GM13976 (cell line): ENCODE measurements around the gene RPS6KA3.
"Not testable (repeated sequence)": the region's sequence is repeated elsewhere in the genome, so short reads cannot be mapped to it uniquely, and the experiment has no call there.

Experiments
- DNase-seq: peaks from one replicate; pipeline ENCODE4 v3.0.0; 2012; ENCODE audit warnings: low spot score
- in situ Hi-C: fragments of 300-500 bp; cut with MboI; formaldehyde crosslinking; loops from one replicate; pipeline ENCODE4 v1.12.0; 2022; ENCODE audit warnings: low sequenced_read_pairs, mixed read lengths, inconsistent platforms; ENCODE audit not compliant: unreplicated experiment
- TF ChIP-seq, protein P1 (sequence below): IDR thresholded peaks from 2 replicates; pipeline ENCODE4 v1.5.1; 2012; ENCODE audit warnings: borderline replicate concordance, mild to moderate bottlenecking; ENCODE audit not compliant: insufficient read depth; ENCODE audit errors: extremely low read depth, missing control alignments, control extremely low read depth

The RPS6KA3 gene

DNA sequence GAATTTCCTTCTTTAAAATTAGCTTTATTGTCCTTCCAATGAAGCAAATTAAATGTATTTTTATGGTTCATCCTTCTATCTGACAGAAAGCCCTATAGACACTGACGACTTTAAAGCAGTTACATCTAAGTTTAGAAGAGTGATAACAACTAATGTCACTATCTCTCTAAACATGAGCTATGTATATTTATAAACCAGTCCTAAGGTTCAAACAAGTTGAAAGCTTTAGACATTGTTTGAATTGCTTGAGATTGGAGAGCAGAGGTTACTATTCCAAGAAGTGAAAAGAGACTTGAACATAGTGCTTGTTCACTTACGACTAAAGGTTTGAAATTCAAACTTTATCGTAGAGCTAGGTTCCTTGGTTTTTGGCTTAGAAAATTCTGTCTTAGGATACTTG, 94.8 kb downstream of the RPS6KA3 start:
- DNase-seq, result no peak
- TF ChIP-seq, protein P1, sequence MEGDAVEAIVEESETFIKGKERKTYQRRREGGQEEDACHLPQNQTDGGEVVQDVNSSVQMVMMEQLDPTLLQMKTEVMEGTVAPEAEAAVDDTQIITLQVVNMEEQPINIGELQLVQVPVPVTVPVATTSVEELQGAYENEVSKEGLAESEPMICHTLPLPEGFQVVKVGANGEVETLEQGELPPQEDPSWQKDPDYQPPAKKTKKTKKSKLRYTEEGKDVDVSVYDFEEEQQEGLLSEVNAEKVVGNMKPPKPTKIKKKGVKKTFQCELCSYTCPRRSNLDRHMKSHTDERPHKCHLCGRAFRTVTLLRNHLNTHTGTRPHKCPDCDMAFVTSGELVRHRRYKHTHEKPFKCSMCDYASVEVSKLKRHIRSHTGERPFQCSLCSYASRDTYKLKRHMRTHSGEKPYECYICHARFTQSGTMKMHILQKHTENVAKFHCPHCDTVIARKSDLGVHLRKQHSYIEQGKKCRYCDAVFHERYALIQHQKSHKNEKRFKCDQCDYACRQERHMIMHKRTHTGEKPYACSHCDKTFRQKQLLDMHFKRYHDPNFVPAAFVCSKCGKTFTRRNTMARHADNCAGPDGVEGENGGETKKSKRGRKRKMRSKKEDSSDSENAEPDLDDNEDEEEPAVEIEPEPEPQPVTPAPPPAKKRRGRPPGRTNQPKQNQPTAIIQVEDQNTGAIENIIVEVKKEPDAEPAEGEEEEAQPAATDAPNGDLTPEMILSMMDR, result no peak
- in situ Hi-C loops, result no loop called here

DNA sequence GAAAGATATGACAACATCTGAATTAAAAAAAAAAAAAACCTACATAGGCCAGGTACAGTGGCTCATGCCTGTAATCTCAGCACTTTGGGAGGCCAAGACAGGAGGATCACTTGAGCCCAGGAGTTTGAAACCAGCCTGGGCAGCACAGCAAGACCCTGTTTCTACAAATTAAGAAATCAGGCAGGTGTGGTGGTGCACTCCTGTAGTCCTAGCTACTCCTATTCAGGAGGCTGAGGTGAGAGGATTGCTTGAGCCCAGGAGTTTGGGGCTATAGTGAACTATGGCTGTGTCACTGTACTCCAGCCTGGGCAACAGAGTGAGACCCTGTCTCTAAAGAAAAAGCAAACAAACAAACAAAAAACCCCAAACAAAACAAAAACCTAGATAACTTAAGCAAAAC, 104.2 kb downstream of the RPS6KA3 start:
- in situ Hi-C loops, DNase-seq: not testable (repeated sequence)

DNA sequence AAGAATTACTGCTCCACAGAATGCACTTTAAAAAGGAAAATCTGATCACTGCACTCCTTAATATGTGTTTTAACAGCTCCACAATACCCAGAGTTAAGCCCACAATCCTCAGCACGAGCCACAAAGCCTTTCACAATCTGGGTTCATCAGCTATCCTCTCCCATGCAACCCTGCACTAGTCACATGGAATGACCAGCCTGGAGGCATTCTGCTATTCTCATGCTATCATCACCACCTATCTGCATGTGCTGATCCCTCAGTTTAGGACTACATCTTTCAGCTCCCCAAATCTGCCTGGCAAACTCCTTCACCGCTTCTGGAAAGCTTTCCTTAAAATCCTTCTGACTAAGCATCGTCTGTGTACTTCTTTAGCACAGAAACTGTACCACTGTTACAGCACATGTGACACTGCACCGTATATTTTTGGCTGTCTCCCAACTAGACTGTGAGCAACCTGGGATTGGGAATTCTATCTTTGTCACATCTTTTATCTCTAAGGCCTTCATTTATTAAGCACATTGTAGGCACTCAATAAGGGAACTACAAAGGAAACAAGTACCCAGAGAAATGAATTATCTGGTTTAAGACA, 106.8 kb downstream of the RPS6KA3 start:
- TF ChIP-seq, protein P1, result no peak
- in situ Hi-C loops, result no loop called here
- no peak for DNase-seq

DNA sequence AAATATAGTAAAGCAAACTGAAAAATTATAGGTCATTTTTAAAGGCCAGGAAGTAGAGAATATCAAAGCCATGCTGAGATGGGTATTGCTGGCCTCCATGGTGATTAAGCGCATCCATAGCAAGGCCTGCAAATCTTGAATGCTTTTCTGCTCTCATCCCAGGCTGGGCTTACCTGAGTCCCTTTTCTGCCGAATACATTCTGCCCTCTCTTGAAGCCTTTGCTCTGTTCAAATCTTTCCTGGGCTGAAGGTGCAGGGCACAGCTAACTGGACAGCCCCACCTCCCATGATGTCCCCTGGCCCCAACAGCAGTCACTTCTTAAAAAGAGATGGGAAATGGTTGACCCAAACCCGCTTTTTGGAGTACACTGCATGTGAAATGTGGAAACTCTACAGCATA, 115.0 kb downstream of the RPS6KA3 start:
- TF ChIP-seq, protein P1, result no peak
- in situ Hi-C loops, result no loop called here
- DNase-seq, result no peak

DNA sequence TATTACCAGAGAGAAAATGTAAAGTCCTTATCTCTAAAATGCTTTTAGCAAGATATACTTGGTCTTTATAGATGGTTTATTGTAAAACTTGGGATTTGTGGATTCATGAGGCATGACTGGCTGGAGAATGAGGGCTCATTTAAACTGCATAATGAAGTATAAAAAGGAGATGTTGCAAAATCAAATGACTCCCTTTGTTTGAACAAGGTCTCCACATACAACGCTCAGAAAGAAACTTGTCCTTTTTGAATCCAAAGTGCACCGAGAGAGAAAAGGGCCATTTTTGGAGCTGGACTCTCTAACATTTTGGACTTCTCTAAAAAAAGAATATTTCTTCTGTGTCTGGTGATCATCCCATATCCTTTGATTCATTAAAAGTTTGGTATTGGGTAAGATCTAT, 117.4 kb downstream of the RPS6KA3 start:
- in situ Hi-C loops, result no loop called here
- DNase-seq, result no peak
- TF ChIP-seq, protein P1, result no peak

DNA sequence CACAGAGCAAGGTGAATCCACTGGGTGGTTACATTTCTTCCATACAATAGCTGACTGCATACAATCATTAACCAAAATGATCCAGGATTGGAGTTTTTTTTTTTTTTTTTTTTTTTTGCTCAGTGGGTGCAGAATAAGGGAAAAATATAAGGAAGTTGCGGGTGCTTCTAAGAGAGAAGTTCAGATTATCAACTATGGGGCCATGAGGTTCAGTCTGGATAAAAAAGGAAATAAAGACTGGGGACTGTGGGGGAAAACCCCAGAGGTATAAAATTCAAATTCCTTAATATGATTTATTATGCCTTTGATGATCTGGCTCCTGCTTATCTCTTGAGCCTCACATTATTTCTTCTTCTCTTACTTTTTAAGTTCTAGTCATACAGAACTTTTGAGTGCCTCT, 119.1 kb downstream of the RPS6KA3 start:
- in situ Hi-C loops, result no loop called here
- TF ChIP-seq, protein P1, result no peak

DNA sequence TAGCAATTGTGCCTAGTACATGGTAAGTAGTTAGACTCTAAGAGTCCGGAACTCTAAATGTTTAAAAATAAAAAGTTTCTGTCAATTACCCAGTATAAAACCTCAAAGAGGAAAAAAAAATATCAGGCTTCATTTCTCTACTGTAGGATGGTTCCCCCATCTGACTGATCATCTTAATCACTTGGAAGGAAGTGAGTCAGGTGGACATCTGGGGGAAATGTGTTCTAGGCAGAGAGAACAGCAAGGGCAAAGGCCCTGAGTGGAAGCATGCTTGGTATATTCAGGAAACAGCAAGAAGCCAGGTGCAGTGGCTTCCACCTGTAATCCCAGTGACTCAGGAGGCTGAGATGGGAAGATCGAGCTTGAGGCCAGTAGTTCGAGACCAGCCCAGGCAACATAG, 122.2 kb downstream of the RPS6KA3 start:
- in situ Hi-C loops, result no loop called here
- DNase-seq, result no peak
- TF ChIP-seq, protein P1, result no peak

More for the DNA sequence above, 119.1 kb downstream of the RPS6KA3 start:
- no peak for DNase-seq
